ENCODE results near the gene P3H1.

The P3H1 gene

GRCh38 chr1:42743317-42744147, 23.3 kb downstream of the P3H1 start:
- FAIRE-seq: no peak

- no peak for FAIRE-seq
Observed at GRCh38 chr1:42742617-42743316, 24.1 kb downstream of the P3H1 start.

GRCh38 chr1:42742141-42742540, 24.7 kb downstream of the P3H1 start:
- no peak for FAIRE-seq

DNA sequence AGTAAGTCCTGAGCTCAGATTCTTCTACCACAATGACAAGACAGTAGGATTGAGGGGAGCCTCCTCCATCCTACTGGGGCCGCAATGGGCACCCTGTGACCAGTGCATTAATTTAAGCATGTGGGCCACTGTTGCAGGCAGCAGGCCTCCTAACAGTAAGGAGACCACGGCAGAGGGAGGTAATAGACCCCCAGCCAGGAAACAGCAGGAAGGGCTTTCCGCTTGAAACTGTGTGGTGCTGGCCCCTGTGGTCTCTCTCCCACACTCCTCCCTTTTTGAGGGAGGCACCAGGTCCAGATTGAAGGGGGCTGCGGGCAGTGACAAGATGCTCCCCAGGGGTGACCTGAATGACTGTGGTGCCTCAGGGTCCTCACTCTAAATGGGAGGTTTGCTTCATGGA, 25.1 kb downstream of the P3H1 start:
- no peak for FAIRE-seq

- FAIRE-seq: no peak
Observed at GRCh38 chr1:42740851-42741580, 25.8 kb downstream of the P3H1 start.

DNA sequence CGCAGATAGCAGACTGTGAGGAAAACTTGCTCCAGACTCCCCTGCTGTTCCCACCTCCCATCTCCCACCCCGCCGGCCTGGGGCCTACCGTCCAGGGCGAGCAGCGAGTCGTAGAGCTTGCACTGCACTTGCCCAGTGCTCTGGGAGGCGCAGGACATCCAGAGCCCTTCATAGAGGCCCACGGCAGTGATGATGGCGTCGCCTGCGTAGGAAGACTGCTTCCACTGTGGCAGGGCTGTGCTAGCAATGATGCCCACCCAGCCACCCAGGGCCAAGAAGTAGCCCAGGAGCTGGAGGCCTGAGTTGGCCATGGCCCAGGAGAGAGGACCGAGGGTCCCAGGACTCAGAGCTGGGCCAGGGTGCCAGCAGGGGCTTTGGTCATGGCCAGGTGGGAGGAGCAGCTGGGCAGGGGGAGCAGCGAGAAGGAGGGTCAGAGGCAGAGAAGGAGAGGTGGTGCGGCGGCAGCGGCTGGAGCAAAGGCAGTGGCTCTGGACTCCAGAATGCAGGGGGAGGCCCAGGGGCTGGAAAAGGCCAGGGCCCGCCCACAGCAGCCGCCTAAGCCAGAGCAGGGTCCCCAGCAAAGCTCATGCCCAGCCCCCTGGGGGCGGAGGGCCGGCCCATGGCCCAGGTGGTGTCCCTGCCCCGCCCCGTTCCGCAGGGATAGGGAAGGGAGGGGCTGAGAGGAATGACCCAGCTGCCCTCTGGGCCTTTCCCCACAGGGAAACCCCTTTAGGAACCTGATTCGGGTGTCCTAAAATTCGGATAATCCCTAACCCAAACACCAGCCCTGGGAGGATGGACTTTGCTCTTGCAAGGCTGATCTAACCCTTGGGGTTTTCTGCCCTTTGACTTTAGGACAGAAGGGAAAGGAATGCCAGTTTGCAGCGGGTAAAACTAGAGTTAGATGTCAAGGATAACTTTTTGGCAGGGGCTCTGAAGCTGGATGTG, 26.8 kb downstream of the P3H1 start, which contains the start of gene CLDN19:
CLDN19 (minus strand) TSS at position 484 of the 948 bp plus-strand sequence; CDS start at position 311, 173 bp downstream.
- no peak for FAIRE-seq

DNA sequence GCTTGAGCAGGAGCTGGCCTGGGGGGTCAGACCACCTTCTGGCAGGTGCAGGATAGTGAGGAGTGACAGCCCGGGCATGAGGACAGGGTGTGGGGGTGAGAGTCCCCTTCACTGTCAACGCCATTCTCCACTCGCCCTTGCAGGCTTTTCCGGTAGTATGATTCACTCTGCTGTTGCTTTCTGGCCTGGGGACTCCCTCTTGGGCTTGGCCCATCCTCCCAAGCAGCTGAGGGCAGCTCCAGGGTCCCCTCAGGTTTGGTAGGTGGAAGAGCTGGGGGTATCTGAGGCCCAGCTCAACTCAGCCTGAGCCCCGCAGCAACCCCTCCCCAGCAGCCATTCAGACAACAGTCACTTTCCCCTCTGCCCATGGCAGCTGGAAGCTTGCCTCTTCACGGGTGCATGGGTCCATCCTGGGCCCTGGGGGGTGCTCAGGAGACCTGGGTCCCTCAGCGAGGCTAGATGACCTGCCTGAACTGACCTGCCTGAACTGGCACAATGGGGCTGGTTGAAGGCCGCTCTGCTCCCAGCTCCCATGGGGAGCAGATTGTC, 28.1 kb downstream of the P3H1 start:
- FAIRE-seq: no peak

DNA sequence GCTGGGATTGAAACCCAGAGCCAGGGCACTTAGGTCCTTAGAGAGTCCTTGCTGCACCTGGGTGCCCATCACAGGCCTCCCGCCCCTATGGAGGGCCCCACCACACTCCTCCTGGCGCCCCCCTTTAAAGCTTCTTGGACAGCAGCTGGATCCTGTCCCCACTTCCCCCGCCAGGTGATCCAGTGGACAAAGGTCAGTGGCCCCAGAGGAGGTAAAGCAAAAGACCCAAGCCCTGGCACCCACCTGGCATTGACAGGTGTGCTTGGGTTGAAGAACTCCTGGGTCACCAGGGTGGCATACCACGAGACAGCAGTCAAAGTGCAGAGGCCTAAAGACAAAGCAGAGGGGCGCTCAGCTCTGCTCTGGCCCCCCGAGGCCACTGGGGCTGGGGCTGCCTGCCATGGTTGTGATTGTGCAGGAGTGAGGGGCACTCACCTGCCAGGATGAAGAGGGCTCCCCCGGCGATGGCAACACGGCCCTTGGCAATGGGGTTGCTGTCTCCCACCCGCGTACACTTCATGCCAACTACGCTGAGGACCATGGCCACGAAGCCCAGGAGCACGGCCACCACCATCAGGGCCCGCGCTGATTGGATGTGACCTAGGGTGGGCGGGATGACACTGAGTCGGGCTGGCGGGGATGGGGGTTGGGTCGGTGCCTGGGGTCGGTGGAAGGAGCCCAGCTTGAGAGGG, 28.7 kb downstream of the P3H1 start:
- FAIRE-seq: no peak

GRCh38 chr1:42737257-42737656, 29.6 kb downstream of the P3H1 start:
- FAIRE-seq: no peak

- no peak for FAIRE-seq
Observed at GRCh38 chr1:42736571-42737200, 30.1 kb downstream of the P3H1 start.

DNA sequence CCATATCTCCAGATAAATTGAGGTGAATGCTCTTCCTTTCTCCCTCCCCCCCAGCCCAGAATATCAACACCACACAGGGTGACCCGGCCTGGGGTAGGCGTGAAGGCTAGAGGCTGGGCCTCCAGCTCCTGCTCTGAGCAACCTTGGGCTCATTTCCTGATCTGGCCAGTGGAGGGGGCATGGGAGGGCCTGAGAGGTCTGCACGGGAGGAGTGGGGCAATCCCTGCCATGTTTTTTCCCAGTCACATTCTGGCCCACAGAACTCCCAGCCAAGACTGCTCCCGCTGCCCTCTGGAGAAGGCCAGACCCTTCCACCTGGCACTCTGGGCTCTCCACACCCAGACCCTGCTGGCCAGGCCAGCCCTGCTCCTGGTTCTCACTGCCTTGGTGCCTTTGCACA, 30.7 kb downstream of the P3H1 start:
- no peak for FAIRE-seq

GRCh38 chr1:42735477-42736105, 31.2 kb downstream of the P3H1 start:
- no peak for FAIRE-seq

DNA sequence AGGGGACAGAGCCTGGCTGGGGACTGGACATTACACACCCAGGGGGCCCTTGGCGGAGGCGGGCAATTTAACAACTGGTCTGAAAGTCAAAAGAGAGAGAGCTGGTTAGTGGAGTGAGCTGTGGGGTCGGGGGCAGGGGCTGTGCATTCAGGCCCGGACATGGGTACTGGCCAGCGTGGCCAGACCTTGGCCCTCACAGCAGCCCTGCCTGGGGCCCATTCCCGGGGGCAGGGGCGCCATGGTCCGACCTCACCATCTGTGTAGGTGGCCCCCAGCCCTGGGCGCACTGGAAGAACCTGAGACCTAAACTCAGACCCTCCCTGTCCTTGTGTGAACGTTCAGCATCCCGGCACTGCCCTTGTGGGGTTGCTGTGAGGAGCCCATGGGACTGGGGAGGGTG, 31.8 kb downstream of the P3H1 start:
- no peak for FAIRE-seq

GRCh38 chr1:42734201-42735035, 32.4 kb downstream of the P3H1 start:
- no peak for FAIRE-seq

GRCh38 chr1:42733415-42734200, 33.2 kb downstream of the P3H1 start:
- no peak for FAIRE-seq

DNA sequence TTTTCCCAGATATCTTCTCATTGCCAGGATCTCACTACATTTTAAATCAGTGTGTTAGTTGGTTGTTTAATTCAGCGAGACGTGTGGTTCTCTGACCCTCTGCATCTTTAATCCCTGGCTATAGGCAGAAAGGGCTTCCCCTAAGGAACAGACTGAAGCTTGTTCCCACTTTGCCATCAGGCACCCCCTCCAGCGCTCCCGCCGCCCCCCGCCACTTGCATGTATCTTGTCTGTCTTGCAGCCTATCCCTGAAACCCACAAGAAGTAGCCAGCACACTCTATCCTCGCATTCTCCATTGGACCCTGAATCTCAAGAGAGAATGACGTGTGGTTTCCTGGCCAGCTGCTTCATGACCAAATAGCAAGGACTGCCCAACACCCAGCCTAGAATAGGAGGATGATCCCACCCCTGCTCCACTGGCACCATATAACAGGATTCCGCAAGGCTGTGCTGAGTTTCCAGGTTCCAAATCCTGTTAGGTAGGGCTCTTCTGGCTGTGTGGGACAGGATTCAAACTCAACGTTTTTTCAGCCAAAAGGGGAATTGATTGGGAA, 34.6 kb downstream of the P3H1 start:
- no peak for FAIRE-seq

DNA sequence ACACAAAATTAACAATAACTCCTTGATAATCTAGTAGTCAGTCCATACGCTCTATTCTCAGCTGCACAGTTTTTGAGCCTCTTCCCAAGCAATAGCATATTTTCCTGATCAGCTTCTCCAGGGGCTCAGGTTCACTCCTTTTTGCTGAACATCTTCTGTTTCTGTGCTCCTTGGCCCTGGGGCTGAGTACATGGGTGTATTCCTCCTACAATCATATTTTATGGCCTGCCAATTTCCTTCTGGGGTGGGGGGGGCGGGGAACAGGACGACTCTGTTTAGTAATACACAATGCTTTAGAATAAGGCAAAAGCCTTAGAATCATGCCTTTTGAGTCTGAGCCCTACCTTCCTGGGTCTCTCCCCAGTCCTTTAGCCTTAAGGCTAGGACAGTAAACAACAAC, 35.2 kb downstream of the P3H1 start:
- no peak for FAIRE-seq

- no peak for FAIRE-seq
Observed at GRCh38 chr1:42730988-42731387, 35.8 kb downstream of the P3H1 start.

All from islet of Langerhans (tissue), 1 donor.